HG02798 (cell line): Measurements from ENCODE around the gene MIPEP.
"Not testable (repeated sequence)": the region's sequence is repeated elsewhere in the genome, so short reads cannot be mapped to it uniquely, and the experiment has no call there.

Experiments used
- ATAC-seq: cut with Tn5 transposase; IDR thresholded peaks from one replicate; pipeline ENCODE4 v1.9.1; 2021; ENCODE audit warnings: mild to moderate bottlenecking; ENCODE audit not compliant: unreplicated experiment, poor library complexity

MIPEP gene

DNA sequence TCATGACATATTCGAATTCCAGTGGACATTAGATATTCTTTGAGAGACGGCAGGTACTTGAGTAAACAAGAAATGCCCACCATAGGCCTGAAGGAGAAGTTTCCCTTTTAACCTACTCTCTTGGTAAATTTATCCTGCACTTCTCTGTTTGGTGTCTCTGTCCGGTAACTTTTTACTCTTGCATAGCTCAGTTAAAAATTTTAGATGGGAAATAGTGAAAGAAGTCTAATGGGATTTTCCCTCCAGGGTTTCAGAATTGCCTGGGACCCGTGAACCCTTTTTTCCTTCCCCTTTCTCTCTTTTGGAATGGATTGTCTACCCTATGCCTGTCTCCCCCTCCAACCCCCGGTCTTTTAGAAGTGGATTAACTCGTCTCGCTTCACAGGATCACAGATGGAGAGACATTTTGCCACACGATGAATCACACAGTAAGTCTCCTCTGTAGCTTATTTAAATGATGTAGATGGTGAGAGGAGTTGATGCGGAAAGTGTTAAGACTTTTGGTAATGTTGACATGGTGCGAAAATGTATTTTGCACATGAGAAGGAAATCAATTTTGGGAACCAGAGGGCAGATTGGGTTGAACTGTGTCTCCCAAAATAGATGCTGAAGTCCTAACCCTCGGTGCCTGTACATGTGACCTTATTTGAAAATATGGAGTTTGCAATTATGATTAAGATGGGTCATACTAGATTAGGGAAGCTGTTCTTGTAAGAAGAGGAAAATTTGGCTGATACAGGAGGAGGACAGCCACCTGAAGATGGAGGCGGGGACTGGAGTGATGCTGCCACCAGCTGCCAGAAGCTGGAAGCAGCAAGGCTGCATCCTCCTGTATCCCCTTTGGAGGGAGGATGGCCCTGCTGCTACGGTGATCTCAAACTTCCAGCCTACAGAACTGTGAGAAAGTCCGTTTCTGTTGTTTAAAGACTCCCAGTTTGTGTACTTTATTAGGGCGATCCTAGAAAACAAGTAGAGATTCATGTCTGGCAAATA is 711 bp upstream of the MIPEP start:
- ATAC-seq, result peak; percentile 12

- not testable (repeated sequence) for ATAC-seq
Measured at GRCh38 chr13:23884361-23884760, 4.8 kb downstream of the MIPEP start.

GRCh38 chr13:23883255-23883654 is 5.9 kb downstream of the MIPEP start:
- no peak for ATAC-seq

GRCh38 chr13:23881402-23881800 is 7.8 kb downstream of the MIPEP start:
- ATAC-seq, result not testable (repeated sequence)

- not testable (repeated sequence) for ATAC-seq
Measured at GRCh38 chr13:23880493-23881401, 8.5 kb downstream of the MIPEP start.

DNA sequence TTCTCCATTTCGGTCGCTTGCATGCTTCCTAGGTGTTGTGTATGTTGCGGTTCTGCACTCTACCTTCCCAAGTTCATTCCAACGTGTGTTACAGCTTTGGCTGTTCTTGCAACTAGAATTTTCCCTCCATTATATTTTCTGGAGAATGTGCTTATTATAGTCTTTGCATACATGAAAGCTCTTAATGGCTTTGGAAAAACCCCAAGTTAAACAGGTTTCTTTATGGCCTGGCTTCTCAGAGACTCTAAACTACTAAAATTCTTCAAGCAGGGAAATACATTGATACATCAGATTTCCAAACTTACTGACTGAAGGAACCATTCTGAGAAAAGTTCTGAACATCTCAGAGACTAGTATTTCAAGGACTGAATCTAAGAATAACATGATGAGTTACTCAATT is 11.9 kb downstream of the MIPEP start:
- ATAC-seq, result no peak

- ATAC-seq, result no peak
Measured at GRCh38 chr13:23876265-23876664, 12.9 kb downstream of the MIPEP start.

DNA sequence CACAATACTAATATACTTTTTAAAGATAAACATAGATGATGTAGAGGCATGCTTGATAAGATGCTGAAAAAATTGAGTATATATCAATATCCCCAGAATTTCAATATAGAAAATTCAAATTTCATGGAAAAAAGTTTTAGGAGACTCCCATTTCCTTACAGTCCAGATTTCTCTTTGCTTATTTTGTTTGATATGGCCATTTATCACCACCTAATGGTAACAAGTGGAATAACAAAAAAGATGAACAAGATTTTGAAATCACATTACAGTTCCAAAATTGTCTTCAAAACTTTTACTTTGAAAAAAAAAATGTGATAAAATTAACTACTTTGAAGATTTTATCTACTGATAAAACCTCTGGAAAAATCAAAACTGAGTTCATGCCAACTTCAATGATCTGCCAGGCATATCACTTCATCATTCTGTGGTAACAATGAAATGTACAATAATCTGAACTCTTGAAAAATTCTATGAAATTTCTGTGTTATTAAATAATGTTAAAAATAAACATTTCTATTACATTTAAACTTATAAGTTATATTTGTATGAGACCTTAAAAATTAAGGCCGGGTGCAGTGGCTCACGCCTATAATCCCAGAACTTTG is 17.5 kb downstream of the MIPEP start:
- no peak for ATAC-seq

GRCh38 chr13:23870356-23871140 is 18.7 kb downstream of the MIPEP start:
- ATAC-seq, result no peak

- ATAC-seq, result no peak
Measured at GRCh38 chr13:23868521-23868920, 20.7 kb downstream of the MIPEP start.

DNA sequence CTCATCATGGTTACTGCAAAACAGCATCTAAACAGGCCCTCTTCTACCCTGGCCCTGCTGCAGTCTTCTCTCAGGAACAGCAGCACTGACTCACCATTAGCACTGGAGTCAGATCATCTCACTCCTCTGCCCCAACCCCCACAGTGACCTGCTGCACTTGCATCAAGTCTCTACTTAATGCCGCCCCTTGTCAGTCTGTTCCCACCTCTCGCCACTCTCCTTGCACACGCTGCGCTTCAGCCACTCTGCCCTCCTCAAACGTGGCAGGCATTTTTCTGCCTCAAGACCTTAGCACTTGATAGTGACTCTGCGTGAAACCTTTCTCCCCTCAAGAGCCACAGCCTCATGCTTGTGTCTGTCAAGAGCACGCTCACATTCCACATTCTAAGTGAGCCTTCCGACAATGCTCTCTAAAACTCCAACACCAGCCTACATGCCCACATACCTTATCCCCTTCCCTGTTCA is 22.1 kb downstream of the MIPEP start:
- ATAC-seq, result no peak

GRCh38 chr13:23866420-23867026 is 22.7 kb downstream of the MIPEP start:
- ATAC-seq, result no peak

DNA sequence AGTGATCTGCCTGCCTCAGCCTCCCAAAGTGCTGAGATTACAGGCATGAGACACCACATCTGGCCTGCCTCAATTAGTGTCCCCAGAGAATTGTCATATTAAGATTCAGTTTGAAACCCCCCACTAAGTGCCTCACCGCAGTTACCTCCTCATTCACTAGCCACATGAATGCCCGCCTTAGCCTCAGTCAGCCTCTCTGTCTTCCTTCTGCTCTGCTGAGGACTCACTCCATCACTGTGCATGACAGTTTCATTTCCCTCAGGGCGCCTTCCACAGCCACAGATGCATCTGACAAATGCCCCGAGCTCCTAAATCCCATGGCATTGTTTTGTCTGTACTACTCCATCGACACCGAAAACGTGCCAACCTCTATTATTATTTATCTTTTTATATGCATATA is 23.3 kb downstream of the MIPEP start:
- no peak for ATAC-seq

DNA sequence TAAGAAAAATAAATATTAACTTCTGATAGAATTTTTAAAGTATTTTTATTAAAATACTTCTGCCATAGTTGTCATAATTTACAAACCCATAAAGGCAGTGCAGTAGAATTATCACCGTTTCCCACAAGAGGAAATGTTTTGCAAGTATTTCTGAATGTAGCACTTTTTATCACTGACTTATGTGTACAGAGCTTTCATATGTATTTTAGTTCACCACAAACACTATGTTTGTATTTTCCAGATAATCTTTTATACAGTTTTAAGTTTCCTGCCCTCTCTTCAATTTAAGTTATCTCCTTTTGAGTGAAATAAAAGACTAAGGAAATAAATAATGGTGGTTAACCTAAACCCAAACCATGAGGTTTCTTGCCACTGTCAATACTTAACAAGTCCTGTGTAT is 24.2 kb downstream of the MIPEP start:
- ATAC-seq, result no peak

DNA sequence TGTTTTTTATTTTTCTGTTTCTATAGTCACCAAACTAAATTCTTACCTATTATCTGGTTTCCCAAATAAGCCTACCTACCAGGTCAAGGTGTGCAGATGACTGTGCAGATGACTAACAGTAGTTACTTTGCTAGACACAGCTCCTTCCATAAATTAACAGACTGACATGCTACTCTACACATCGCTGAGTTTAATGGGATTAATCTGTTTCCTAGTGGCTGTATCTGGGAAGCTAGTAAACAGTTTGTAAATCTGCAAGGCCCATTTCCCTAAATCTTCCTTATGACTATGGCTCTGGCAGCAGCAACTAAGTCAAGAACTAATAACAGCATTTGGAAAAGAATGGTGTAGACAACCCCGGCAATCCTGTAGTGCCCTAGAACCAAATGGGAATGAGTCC is 27.9 kb downstream of the MIPEP start:
- ATAC-seq, result no peak

DNA sequence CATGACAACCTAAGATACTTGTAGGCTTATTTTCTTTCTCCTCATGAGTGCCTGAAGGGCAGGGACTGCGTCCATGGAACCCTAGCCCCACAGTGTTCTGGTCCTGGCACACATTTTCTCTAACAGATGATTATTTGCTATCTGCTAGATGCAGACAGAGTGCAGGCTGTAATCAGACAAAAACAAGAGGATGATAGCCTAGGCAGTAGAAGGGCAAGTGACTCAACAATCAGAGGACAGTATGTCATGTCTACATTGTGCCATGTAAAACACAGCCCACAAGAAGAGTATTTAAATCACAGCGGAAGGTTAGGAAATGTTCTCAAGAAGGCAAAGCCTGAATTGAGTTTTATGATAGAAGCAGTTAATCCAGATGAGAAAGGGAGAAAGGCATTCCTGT is 29.3 kb downstream of the MIPEP start:
- ATAC-seq, result no peak

GRCh38 chr13:23859455-23859854 is 29.7 kb downstream of the MIPEP start:
- ATAC-seq, result no peak

DNA sequence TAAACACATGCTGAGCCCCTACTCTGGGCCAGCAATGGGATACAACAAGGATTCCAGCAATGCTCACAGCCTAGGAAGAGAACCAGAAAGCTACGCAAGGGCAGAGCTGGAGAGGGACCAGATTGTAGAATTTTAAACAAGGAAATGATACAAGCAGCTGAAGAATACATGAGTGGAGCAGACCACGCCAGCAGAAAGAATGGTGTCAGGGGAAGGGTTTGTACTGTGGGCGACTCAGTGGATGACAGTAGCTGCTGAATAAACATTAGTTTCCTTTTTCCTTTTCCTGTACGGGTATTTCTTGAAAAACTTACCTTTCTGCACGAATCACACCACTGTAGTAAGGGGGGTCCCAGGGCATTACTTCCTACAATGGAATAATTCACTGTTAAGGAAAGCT is 30.7 kb downstream of the MIPEP start:
- ATAC-seq, result no peak

DNA sequence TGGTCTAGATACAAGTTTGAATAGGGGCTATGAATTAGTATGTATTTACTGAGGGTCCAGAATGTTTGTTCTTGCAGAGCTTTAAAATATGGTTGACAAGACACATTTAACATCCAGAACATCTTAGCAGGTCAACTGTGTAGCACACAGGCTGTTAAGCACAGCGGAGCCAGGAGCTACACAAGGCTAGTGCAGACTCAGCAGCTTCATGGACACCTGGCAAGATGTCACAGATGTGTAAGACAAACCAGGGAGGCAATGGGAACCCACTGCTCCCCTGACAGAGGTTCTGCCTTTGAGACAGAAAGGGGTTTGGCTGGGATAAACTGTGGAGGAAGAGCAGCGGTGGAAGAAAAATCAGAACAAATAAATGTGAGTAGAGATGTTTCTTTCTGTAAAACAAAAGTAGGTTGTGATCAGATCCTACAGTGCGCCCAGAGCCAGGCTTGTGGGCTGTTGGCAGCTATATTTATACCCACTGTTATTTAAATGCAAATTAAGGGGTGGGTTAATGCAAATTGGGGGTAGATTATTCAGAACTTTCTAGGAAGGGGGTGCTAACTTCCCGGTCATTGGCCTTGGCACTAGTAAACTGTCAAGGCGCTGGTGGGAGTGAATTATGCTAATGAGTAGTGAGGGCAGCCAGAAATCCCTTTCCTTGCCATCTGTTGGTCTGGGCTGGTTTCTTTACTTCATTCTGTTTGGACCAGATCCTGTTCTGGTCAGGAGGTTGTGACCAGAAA is 33.0 kb downstream of the MIPEP start:
- no peak for ATAC-seq
